ENCODE results near the gene MVB12A. TPM values are rescaled to one million over a fixed set of nuclear protein-coding genes. Genes with fewer than 3 reads are reported as not detected.

MVB12A gene
- total and polyA plus RNA-seq, 9 of the 15 experiments (the other 6 are each of a cell fraction or from before 2014, with no cell fraction given): 1.2 to 46.2 (median 22.4) TPM

DNA sequence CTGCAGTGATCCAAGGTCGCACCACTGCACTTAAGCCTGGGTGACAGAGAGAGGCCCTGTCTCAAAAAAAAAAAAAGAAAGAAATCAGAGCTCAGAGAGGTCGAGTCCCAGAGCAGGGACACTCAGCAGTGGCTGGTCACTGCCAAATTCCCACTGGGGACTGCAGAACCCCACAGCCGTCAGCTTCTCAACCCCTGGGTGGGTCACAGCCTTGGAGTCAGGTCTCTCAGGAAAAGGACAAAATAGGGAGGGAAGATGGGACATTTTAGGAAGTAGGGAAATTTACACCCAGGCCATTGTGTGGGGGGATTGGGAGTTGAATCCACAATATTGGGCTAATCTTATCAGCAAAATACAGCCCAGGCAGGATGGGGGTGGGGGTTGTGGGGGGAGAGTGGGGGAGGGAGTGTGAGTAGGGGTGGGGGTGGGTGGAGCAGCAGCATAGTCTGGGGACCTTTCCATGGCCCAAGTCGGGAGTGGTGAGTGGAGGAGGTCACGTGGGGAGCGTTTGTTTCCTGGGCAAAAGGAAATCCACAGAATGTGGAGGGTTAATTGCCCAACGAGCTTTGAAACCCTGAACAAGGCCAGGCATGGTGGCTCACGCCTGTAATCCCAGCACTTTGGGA is 20.8 kb upstream of the MVB12A start (continued):
- TF ChIP-seq NKRF (IDR thresholded peaks at IDR 0.05; ENCODE audit: borderline replicate concordance) (no peak), ZBTB7A (IDR thresholded peaks at IDR 0.05; ENCODE audit: borderline replicate concordance, control insufficient read depth, low read depth, low read length) (no peak), ZBTB49 (CRISPR knock-in tag; IDR thresholded peaks at IDR 0.05; ENCODE audit: borderline replicate concordance) (no peak), DDX20 (tag; IDR thresholded peaks at IDR 0.05; ENCODE audit: low read depth) (no peak), SIN3A (IDR thresholded peaks at IDR 0.05; ENCODE audit: borderline replicate concordance in 2 of 2, control insufficient read depth in 1 of 2, low read depth in 2 of 2, low read length in 2 of 2) (no peak), FOXJ3 (CRISPR knock-in tag; IDR thresholded peaks at IDR 0.05) (no peak), HDAC2 (IDR thresholded peaks at IDR 0.05) (peak; percentile 81), MIER1 (IDR thresholded peaks at IDR 0.05; ENCODE audit: low read depth) (no peak), ARID3A (IDR thresholded peaks at IDR 0.05; ENCODE audit: borderline replicate concordance, low read depth, low read length) (no peak), ZNF778 (CRISPR knock-in tag; IDR thresholded peaks at IDR 0.05) (no peak), POU5F1 (IDR thresholded peaks at IDR 0.05; ENCODE audit: borderline replicate concordance, low read depth, low read length, partially characterized antibody) (no peak), ZNF324 (CRISPR knock-in tag; IDR thresholded peaks at IDR 0.05) (no peak), ARID1B (IDR thresholded peaks at IDR 0.05) (peak; percentile 75), ZNF785 (CRISPR knock-in tag; IDR thresholded peaks at IDR 0.05) (no peak), SMARCA5 (IDR thresholded peaks at IDR 0.05) (peak; percentile 92), THRAP3 (IDR thresholded peaks at IDR 0.05; ENCODE audit: borderline replicate concordance) (no peak), RBM25 (IDR thresholded peaks at IDR 0.05; ENCODE audit: low read depth, low read length, severe bottlenecking) (no peak), ZNF586 (CRISPR knock-in tag; conservative IDR thresholded peaks at IDR 0.05) (no peak)
- TF ChIP-seq, protein P1, sequence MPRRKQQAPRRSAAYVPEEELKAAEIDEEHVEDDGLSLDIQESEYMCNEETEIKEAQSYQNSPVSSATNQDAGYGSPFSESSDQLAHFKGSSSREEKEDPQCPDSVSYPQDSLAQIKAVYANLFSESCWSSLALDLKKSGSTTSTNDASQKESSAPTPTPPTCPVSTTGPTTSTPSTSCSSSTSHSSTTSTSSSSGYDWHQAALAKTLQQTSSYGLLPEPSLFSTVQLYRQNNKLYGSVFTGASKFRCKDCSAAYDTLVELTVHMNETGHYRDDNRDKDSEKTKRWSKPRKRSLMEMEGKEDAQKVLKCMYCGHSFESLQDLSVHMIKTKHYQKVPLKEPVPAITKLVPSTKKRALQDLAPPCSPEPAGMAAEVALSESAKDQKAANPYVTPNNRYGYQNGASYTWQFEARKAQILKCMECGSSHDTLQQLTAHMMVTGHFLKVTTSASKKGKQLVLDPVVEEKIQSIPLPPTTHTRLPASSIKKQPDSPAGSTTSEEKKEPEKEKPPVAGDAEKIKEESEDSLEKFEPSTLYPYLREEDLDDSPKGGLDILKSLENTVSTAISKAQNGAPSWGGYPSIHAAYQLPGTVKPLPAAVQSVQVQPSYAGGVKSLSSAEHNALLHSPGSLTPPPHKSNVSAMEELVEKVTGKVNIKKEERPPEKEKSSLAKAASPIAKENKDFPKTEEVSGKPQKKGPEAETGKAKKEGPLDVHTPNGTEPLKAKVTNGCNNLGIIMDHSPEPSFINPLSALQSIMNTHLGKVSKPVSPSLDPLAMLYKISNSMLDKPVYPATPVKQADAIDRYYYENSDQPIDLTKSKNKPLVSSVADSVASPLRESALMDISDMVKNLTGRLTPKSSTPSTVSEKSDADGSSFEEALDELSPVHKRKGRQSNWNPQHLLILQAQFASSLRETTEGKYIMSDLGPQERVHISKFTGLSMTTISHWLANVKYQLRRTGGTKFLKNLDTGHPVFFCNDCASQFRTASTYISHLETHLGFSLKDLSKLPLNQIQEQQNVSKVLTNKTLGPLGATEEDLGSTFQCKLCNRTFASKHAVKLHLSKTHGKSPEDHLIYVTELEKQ (CRISPR knock-in tag; IDR thresholded peaks at IDR 0.05): no peak
